K562 (cell line): Measurements from ENCODE around the gene ACOX1. TPM values are rescaled to one million over a fixed set of nuclear protein-coding genes. Genes with fewer than 3 reads are reported as not detected.
A peak's percentile ranks its signal among the peaks of the same experiment; 100 is the strongest.

Source experiments
- ATAC-seq: fragments of 200-7000 bp; cut with Tn5 transposase; 3 replicates; pipeline ENCODE4 v1.9.1; 2020; ENCODE audit warnings: moderate library complexity
- BruUV-seq: library from RNA; stranded (reverse); fragments of 400-500 nt; replicated peaks from 2 replicates; lab custom pipeline; 2021; lab: Mats Ljungman, UMichigan
- CTCF ChIA-PET: fragments of 300-600 bp; formaldehyde crosslinking; extraction: SDS; loops from one replicate; lab custom pipeline; 2021; ENCODE audit warnings: low intra/inter-chr PET ratio; lab: Yijun Ruan, JAX
- POLR2A ChIA-PET: fragments of 300-600, 350-650 bp; sonication (Branson Sonifier 250); formaldehyde crosslinking; extraction: SDS; loops from one replicate; lab custom pipeline; 2021; ENCODE audit warnings: antibody characterized with exemption, inconsistent platforms; lab: Yijun Ruan, JAX
- DNase-seq, 4 experiments: peaks; one replicate each; pipeline versions ENCODE4 v3.0.0 to v3.0.0-alpha.2; 2011 to 2018; ENCODE audit warnings: low spot score in 3 of 4, mixed read lengths in 3 of 4; ENCODE audit errors: extremely low read depth in 1 of 4
- FAIRE-seq: peaks from 2 replicates; lab custom pipeline; 2011; peaks lifted over from hg19 to GRCh38; lab: Jason Lieb, UNC
- H2AFZ ChIP-seq: 2 replicates; pipeline ENCODE4 v1.6.0; 2011; ENCODE audit warnings: low read depth, low read length, control low read depth, inconsistent platforms
- H3K27ac ChIP-seq: fragments of 200-600 bp; 3 replicates; pipeline ENCODE4 v1.8.0; 2011; ENCODE audit warnings: low read depth, mild to moderate bottlenecking, control low read depth, inconsistent platforms, low read length, moderate library complexity, mixed read lengths; ENCODE audit errors: extremely low read depth
- H3K27me3 ChIP-seq, 2 experiments: fragments of 300-600 bp in 1 of 2; 2 replicates in 1 of 2; 3 replicates in 1 of 2; pipeline versions ENCODE4 v1.6.0 to v1.8.0; 2011; ENCODE audit warnings: inconsistent platforms in 2 of 2, low read length in 2 of 2, mild to moderate bottlenecking in 1 of 2, mixed read lengths in 1 of 2, moderate library complexity in 1 of 2; ENCODE audit not compliant: control insufficient read depth in 2 of 2, insufficient read depth in 2 of 2
- H3K36me3 ChIP-seq: fragments of 300-600 bp; 3 replicates; pipeline ENCODE4 v1.8.0; 2011; ENCODE audit warnings: mild to moderate bottlenecking, low read length, inconsistent platforms; ENCODE audit not compliant: control insufficient read depth, insufficient read depth
- H3K4me1 ChIP-seq, 2 experiments: fragments of 200-600 bp in 1 of 2; replicated peaks in 1 of 2; 2 replicates in 1 of 2; 3 replicates in 1 of 2; pipeline versions ENCODE4 v1.5.1 to v1.8.0; 2011; ENCODE audit warnings: inconsistent platforms in 2 of 2, low read length in 2 of 2, mild to moderate bottlenecking in 1 of 2, mixed read lengths in 1 of 2, moderate library complexity in 1 of 2; ENCODE audit not compliant: control insufficient read depth in 2 of 2, insufficient read depth in 2 of 2
- H3K4me2 ChIP-seq: 2 replicates; pipeline ENCODE4 v1.6.1; 2011; ENCODE audit warnings: low read length, control low read depth, inconsistent platforms, mixed read lengths; ENCODE audit not compliant: insufficient read depth
- H3K4me3 ChIP-seq: fragments of 200-600 bp; sonication (generic), shearing (Covaris generic); 2 replicates; pipeline ENCODE4 v1.5.1; 2016; ENCODE audit warnings: control low read depth, inconsistent platforms
- H3K79me2 ChIP-seq: fragments of 200-600 bp; 3 replicates; pipeline ENCODE4 v1.8.0; 2011; ENCODE audit warnings: low read length, inconsistent platforms; ENCODE audit not compliant: control insufficient read depth, insufficient read depth
- H3K9ac ChIP-seq, 2 experiments: 2 replicates each; pipeline versions ENCODE4 v1.6.0 to v1.6.1; 2011; ENCODE audit warnings: low read depth in 2 of 2, low read length in 2 of 2, control low read depth in 1 of 2, inconsistent platforms in 1 of 2, mild to moderate bottlenecking in 1 of 2, mixed read lengths in 1 of 2; ENCODE audit not compliant: insufficient read depth in 1 of 2
- H3K9me1 ChIP-seq: one replicate; pipeline ENCODE4 v1.6.0; 2011; ENCODE audit warnings: inconsistent platforms, mild to moderate bottlenecking, low read length, moderate library complexity; ENCODE audit not compliant: control insufficient read depth, insufficient read depth
- H3K9me3 ChIP-seq: replicated peaks from 2 replicates; pipeline ENCODE4 v1.5.1; 2011; ENCODE audit warnings: low read depth, low read length, inconsistent platforms; ENCODE audit not compliant: control insufficient read depth, insufficient read depth
- H4K20me1 ChIP-seq: replicated peaks from 2 replicates; pipeline ENCODE4 v1.6.1; 2011; ENCODE audit warnings: low read length, inconsistent platforms, mixed read lengths; ENCODE audit not compliant: control insufficient read depth, insufficient read depth
- NFIC ChIP-seq: fragments of 450-650 bp; IDR thresholded peaks from 2 replicates; pipeline ENCODE4 v1.6.1; 2017; ENCODE audit warnings: mild to moderate bottlenecking, inconsistent platforms
- PML ChIP-seq: IDR thresholded peaks from 2 replicates; pipeline ENCODE4 v1.6.1; 2012; ENCODE audit warnings: low read length, inconsistent platforms
- ZBTB7A ChIP-seq: IDR thresholded peaks from 2 replicates; pipeline ENCODE4 v1.6.1; 2011; ENCODE audit warnings: low read depth, mild to moderate bottlenecking, low read length, moderate library complexity, borderline replicate concordance; ENCODE audit not compliant: control insufficient read depth
- ZNF134 ChIP-seq: fragments of 250-450 bp; sonication (Bioruptor Pico); conservative IDR thresholded peaks from 2 replicates; pipeline ENCODE4 v1.4.0; 2020
- WGBS: fragments of 100-300 bp; shearing (Covaris generic); methylation state at CpG from one replicate; pipeline ENCODE4 v1.1.6; 2016; ENCODE audit warnings: low coverage, mixed read lengths; ENCODE audit not compliant: insufficient coverage; ENCODE audit errors: missing lambda C conversion rate; 5-methylcytosine and 5-hydroxymethylcytosine counted together
- in situ Hi-C: fragments of 300-500 bp; cut with MboI; formaldehyde crosslinking; loops from 4 replicates; pipeline ENCODE4 v1.15.0; 2018; ENCODE audit warnings: inconsistent platforms, mixed read lengths
- intact Hi-C: fragments of 100-400 bp; cut with micrococcal nuclease; formaldehyde crosslinking; loops from 2 replicates; pipeline ENCODE4 v1.14.2; 2022
- polyA plus RNA-seq, 8 experiments: library from polyadenylated mRNA; depleted of rRNA in 4 of 8; stranded (reverse) in 5 of 8; unstranded in 3 of 8; fragments of >200 nt; fragmentation: Nextera tagmentation in 2 of 8; fragmentation: Illumina TruSeq in 1 of 8; extraction: Ambion mirVana in 2 of 8; extraction: Trizol in 1 of 8; gene quantifications; 2 replicates each; pipeline versions ENCODE4 v1.2.1 to v1.2.3, GENCODE V29; 2011 to 2014; ENCODE audit warnings: inconsistent platforms in 1 of 8, missing spikeins in 1 of 8
- total RNA-seq, 7 experiments: library from RNA; depleted of rRNA in 6 of 7; stranded (reverse); fragments of >200 nt in 6 of 7; fragmentation: Illumina TruSeq in 2 of 7; extraction: Trizol in 2 of 7; gene quantifications; 2 replicates each; pipeline versions ENCODE4 v1.2.1 to v1.2.3, GENCODE V29; 2011 to 2021; ENCODE audit warnings: low replicate concordance in 1 of 7

ACOX1 gene
- total and polyA plus RNA-seq, 9 of the 15 experiments (the other 6 are each of a cell fraction or from before 2014, with no cell fraction given), result 7.8 to 24.1 (median 14.5) TPM

GRCh38 chr17:75898065-75898464 is 80.9 kb downstream of the ACOX1 start:
- H3K27me3 ChIP-seq, result no peaks in the 10 kb centered on the region
- DNase-seq (no peak), ATAC-seq (no peak)
- H3K36me3 ChIP-seq, result peaks cover 64% of the 10 kb centered on the region; the same call in 2 of the 3 replicates
- H3K9me3 ChIP-seq, result no peaks in the 10 kb centered on the region
- H3K9ac ChIP-seq, result peak overlapping the region in 1 of 2 experiments; percentile 27; a peak in 2 of 4 replicates
- H3K4me2 ChIP-seq, result no peak overlapping the region
- peaks cover 13 to 73% of the 10 kb centered on the region in 2 experiments; a peak in 4 of 5 replicates for H3K4me1 ChIP-seq
- BruUV-seq, result no TSS peak
- CTCF ChIA-PET, result no interaction called here
- 89% methylated on average over 6 of the region's 8 CpGs for WGBS
- intact Hi-C loops, result no loop called here
- no peak overlapping the region for H2AFZ ChIP-seq
- H4K20me1 ChIP-seq, result no peaks in the 10 kb centered on the region
- no peak overlapping the region for H3K4me3 ChIP-seq
- TF ChIP-seq NFIC (peak; percentile 18; the same call in 1 of the 2 replicates), ZNF134 (CRISPR knock-in tag) (no peak), PML (0 out of 2 replicates have a peak, but pooled peaks have one; percentile 4), ZBTB7A (0 out of 2 replicates have a peak, but pooled peaks have one; percentile 8)
- TF ChIP-seq, all 486 proteins: peak for 3
- FAIRE-seq, result no peak
- Histone ChIP-seq H3K9me1 (peaks cover 4% of the 10 kb centered on the region), H3K79me2 (peaks cover 35% of the 10 kb centered on the region), H3K27ac (peak overlapping the region; percentile 8; the same call in 1 of the 3 replicates)
- in situ Hi-C loops, result no loop called here
- POLR2A ChIA-PET, result interaction anchor here (0.5 to 15.9 kb wide), 11 partner anchors 12 to 122 kb away, joined by 3 to 169 read pairs (median 4); partner anchors contain the start of genes ACOX1, TEN1 and TRIM47
